Measurements from ENCODE around the gene PPM1A.
"Not testable (repeated sequence)": the region's sequence is repeated elsewhere in the genome, so short reads cannot be mapped to it uniquely, and the experiment has no call there.

Gene PPM1A

GRCh38 chr14:60313093-60313492, 64.1 kb downstream of the PPM1A start:
- intact Hi-C loops (cut with DNase I), result no loop called here
- DNase-seq, result no peak

- DNase-seq, result no peak
- intact Hi-C loops (cut with DNase I), result no loop called here
Observed at GRCh38 chr14:60315196-60315990, 66.4 kb downstream of the PPM1A start.

- intact Hi-C loops (cut with DNase I), result no loop called here
- no peak for DNase-seq
Observed at GRCh38 chr14:60317609-60318008, 68.6 kb downstream of the PPM1A start.

- DNase-seq; intact Hi-C loops (cut with DNase I): not testable (repeated sequence)
Observed at GRCh38 chr14:60320860-60321259, 71.8 kb downstream of the PPM1A start.

GRCh38 chr14:60323199-60323896, 74.3 kb downstream of the PPM1A start:
- intact Hi-C loops (cut with DNase I), result no loop called here
- peak in 2 of 10 donors; percentile 45 to 61 for DNase-seq

- no peak for DNase-seq
- intact Hi-C loops (cut with DNase I), result no loop called here
Observed at GRCh38 chr14:60324837-60325236, 75.8 kb downstream of the PPM1A start.

GRCh38 chr14:60326274-60326673, 77.3 kb downstream of the PPM1A start:
- intact Hi-C loops (cut with DNase I), result no loop called here
- no peak for DNase-seq

GRCh38 chr14:60327447-60328331, 78.7 kb downstream of the PPM1A start:
- peak in 8 of 10 donors; percentile 38 to 92 (median 60) for DNase-seq
- intact Hi-C loops (cut with DNase I), result no loop called here

- no peak for DNase-seq
- intact Hi-C loops (cut with DNase I), result no loop called here
Observed at GRCh38 chr14:60328583-60328982, 79.6 kb downstream of the PPM1A start.

- intact Hi-C loops (cut with DNase I), result no loop called here
- no peak for DNase-seq
Observed at GRCh38 chr14:60329274-60329673, 80.3 kb downstream of the PPM1A start.

- intact Hi-C loops (cut with DNase I), result loop anchor here (5.0 kb wide), 1 partner anchor 84 kb away; the partner anchor contains the start of gene PPM1A
- DNase-seq, result peak in 8 of 10 donors; percentile 19 to 90 (median 65)
Observed at GRCh38 chr14:60331201-60332045, 82.4 kb downstream of the PPM1A start.

- DNase-seq, result no peak
- intact Hi-C loops (cut with DNase I), result loop anchor here (5.0 kb wide), 1 partner anchor 85 kb away; the partner anchor contains the start of gene PPM1A
Observed at GRCh38 chr14:60332046-60332399, 83.0 kb downstream of the PPM1A start.

- intact Hi-C loops (cut with DNase I), result loop anchor here (5.0 kb wide), 1 partner anchor 86 kb away; the partner anchor contains the start of gene PPM1A
- no peak for DNase-seq
Observed at GRCh38 chr14:60332869-60333268, 83.8 kb downstream of the PPM1A start.

GRCh38 chr14:60339571-60339970, 90.5 kb downstream of the PPM1A start:
- no peak for DNase-seq
- intact Hi-C loops (cut with DNase I), result no loop called here

GRCh38 chr14:60343571-60344071, 94.6 kb downstream of the PPM1A start:
- intact Hi-C loops (cut with DNase I), result no loop called here
- no peak for DNase-seq

- intact Hi-C loops (cut with DNase I), result no loop called here
- DNase-seq, result no peak
Observed at GRCh38 chr14:60344751-60345150, 95.7 kb downstream of the PPM1A start.

GRCh38 chr14:60346706-60347105, 97.7 kb downstream of the PPM1A start:
- intact Hi-C loops (cut with DNase I), result no loop called here
- no peak for DNase-seq

GRCh38 chr14:60348211-60348610, 99.2 kb downstream of the PPM1A start:
- intact Hi-C loops (cut with DNase I), result no loop called here
- DNase-seq, result no peak

Measured in posterior cingulate gyrus (tissue), 11 donors.